Gastrocnemius medialis (tissue), 4 donors: ENCODE data around the gene CEBPA. TPM values are rescaled to one million over a fixed set of nuclear protein-coding genes. Genes with fewer than 3 reads are reported as not detected.

ENCODE experiments used
- ATAC-seq, 2 donors: fragments of 150-250 bp; one replicate each; pipeline ENCODE4 v1.9.1; 2016
- DNase-seq, 2 donors: peaks; one replicate each; pipeline ENCODE4 v3.0.0-alpha.2; 2019
- H3K27ac ChIP-seq, 4 donors: fragments of 200-600 bp; sonication (generic); 1 replicate in 1 of 4; 2 replicates in 3 of 4; pipeline ENCODE4 v1.5.1; 2016 to 2018; ENCODE audit warnings: mild to moderate bottlenecking in 2 of 4, moderate library complexity in 1 of 4
- H3K27me3 ChIP-seq, 3 donors: fragments of 200-600 bp; sonication (generic) in 2 of 3; 1 replicate in 1 of 3; 2 replicates in 2 of 3; pipeline versions ENCODE4 v1.5.1 to v1.6.0; 2016 to 2019; ENCODE audit warnings: mild to moderate bottlenecking in 1 of 3, moderate library complexity in 1 of 3
- H3K36me3 ChIP-seq, 2 donors: fragments of 200-600 bp; sonication (generic) in 1 of 2; one replicate each; pipeline ENCODE4 v1.5.1; 2017 to 2018
- H3K4me1 ChIP-seq, 2 donors: fragments of 200-600 bp; sonication (generic) in 1 of 2; one replicate each; pipeline ENCODE4 v1.5.1; 2016 to 2017; ENCODE audit warnings: mild to moderate bottlenecking in 2 of 2
- H3K4me3 ChIP-seq, 4 donors: fragments of 200-600 bp; sonication (generic) in 3 of 4; 1 replicate in 1 of 4; 2 replicates in 3 of 4; pipeline ENCODE4 v1.5.1; 2016 to 2019; ENCODE audit warnings: mild to moderate bottlenecking in 2 of 4
- H3K9me3 ChIP-seq, 3 donors: fragments of 200-600 bp; sonication (generic) in 2 of 3; 1 replicate in 1 of 3; 2 replicates in 2 of 3; pipeline ENCODE4 v1.5.1; 2016 to 2019
- POLR2A ChIP-seq, 2 donors: fragments of 450-650 bp; IDR thresholded peaks; one replicate each; pipeline ENCODE4 v1.6.1; 2017; ENCODE audit warnings: antibody characterized with exemption in 2 of 2, mild to moderate bottlenecking in 2 of 2, moderate library complexity in 2 of 2
- in situ Hi-C, 4 donors: fragments of 200-750 bp; cut with MboI; loops; one replicate each; pipeline versions ENCODE4 v1.15.0 to v1.8.0; 2017; ENCODE audit warnings: low sequenced_read_pairs in 4 of 4
- intact Hi-C: fragments of 100-400 bp; cut with DNase I; formaldehyde crosslinking; loops from one replicate; pipeline ENCODE4 v1.15.1; 2023; ENCODE audit warnings: low total_unique reads
- total RNA-seq, 4 donors: library from RNA; depleted of rRNA; stranded (reverse); fragments of >200 nt; gene quantifications; one replicate each; pipeline versions ENCODE4 v1.1.0 to v1.2.3, GENCODE V29; 2016
- TF ChIP-seq, protein P1 (sequence below), 5 experiments: fragments of 450-650 bp in 3 of 5; fragments of 200-600 bp in 2 of 5; sonication (generic) in 2 of 5; IDR thresholded peaks in 4 of 5; conservative IDR thresholded peaks in 1 of 5; 1 replicate in 4 of 5; 2 replicates in 1 of 5; pipeline ENCODE4 v1.5.1; 2016 to 2019; ENCODE audit warnings: antibody characterized with exemption in 5 of 5, mild to moderate bottlenecking in 3 of 5, moderate library complexity in 3 of 5

CEBPA gene
- total RNA-seq, 4 donors from 2014 or later, result 11.9 to 29.9 (median 25.5) TPM

DNA sequence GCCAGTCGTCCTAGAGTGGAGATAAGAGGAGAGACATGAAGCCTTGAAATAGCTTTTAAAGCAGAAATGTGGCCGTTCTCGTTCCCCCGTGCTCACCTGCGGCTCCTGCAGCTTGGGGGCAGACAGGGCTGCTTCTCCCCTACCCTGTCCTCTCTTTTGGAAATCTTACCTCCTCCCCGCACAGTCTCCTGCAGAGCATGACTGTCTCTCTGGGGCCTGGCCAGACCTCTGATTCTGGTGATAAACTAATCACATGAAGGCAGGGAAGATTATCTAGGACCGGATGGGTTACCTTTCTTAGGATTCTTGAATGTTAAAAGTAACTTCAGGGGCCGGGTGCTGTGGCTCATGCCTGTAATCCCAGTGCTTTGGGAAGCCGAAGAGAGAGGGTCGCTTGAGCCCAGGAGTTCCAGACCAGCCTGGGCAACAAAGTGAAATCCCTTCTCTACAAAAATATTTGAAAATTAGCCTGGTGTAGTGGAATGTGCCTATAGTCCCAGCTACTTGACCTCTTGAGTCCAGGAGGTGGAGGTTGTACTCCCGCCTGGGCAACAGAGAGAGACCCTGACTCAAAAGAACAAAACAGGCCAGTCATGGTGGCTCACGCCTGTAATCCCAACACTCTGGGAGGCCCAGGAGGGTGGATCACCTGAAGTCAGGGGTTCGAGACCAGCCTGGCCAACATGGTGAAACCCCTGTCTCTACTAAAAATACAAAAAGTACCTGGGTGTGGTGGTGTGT is 8.1 kb downstream of the CEBPA start:
- Histone ChIP-seq H3K27ac (peak overlapping the region; percentile 58 to 78 (median 70)), H3K27me3 (no peaks in the 10 kb centered on the region), H3K4me3 (no peak overlapping the region), H3K4me1 (peaks cover 12 to 20% of the 10 kb centered on the region in 2 donors), H3K36me3 (no peaks in the 10 kb centered on the region), H3K9me3 (no peaks in the 10 kb centered on the region)
- DNase-seq (no peak), ATAC-seq (peak in 1 of 2 donors; percentile 18)
- in situ Hi-C loops (no loop called here), intact Hi-C loops (loop anchor here (5.0 kb wide), 1 partner anchor 47 kb away; no protein-coding TSS in a partner anchor)
- TF ChIP-seq, protein P1, sequence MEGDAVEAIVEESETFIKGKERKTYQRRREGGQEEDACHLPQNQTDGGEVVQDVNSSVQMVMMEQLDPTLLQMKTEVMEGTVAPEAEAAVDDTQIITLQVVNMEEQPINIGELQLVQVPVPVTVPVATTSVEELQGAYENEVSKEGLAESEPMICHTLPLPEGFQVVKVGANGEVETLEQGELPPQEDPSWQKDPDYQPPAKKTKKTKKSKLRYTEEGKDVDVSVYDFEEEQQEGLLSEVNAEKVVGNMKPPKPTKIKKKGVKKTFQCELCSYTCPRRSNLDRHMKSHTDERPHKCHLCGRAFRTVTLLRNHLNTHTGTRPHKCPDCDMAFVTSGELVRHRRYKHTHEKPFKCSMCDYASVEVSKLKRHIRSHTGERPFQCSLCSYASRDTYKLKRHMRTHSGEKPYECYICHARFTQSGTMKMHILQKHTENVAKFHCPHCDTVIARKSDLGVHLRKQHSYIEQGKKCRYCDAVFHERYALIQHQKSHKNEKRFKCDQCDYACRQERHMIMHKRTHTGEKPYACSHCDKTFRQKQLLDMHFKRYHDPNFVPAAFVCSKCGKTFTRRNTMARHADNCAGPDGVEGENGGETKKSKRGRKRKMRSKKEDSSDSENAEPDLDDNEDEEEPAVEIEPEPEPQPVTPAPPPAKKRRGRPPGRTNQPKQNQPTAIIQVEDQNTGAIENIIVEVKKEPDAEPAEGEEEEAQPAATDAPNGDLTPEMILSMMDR (IDR thresholded peaks at IDR 0.05 in 4 of 5, conservative IDR thresholded peaks at IDR 0.05 in 1 of 5), result no peak
- no peak for TF ChIP-seq POLR2A (IDR thresholded peaks at IDR 0.05)

DNA sequence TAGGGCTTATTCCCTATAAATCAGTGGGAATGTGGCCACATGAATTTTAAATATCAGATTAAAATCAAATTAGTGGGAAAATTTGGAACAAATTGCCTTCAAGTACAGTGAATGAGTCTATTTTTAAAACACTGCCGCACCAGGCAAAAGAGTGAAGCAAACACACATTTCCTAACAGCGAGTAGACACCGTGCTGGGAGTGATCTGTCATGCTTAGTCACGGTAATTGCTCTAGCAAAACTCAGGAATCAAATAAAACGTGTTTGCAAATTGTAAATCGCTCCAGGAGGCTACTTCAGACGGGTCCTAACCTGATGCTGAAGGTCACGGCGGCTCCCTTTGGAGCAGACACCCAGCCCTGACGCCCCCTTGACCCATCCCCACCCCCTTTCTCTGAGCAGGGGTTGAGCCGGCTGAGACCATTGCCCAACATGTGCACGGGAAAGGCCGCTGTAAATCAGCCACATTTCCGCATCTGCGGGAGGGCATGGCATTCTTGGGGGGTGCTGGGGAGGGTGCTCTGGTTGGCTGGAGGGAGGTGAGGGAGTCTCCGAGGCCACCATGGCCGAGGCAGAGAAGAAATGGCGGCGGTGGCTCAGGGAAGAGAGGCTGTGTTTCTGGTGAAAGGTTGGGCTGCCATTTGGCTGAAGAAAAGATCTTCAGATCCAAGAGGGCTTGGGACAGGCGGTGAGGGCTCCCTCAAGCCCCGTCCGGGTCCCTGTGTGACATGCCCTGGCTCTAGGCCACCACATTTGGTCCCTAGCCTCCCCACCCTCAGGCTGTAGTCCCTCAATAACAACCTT is 8.9 kb downstream of the CEBPA start:
- in situ Hi-C loops (no loop called here), intact Hi-C loops (loop anchor here (5.0 kb wide), 1 partner anchor 46 kb away; no protein-coding TSS in a partner anchor)
- no peak for TF ChIP-seq POLR2A (IDR thresholded peaks at IDR 0.05)
- TF ChIP-seq, protein P1 (IDR thresholded peaks at IDR 0.05 in 4 of 5, conservative IDR thresholded peaks at IDR 0.05 in 1 of 5), result no peak
- no peaks in the 10 kb centered on the region for H3K9me3 ChIP-seq
- H3K4me3 ChIP-seq, result peak overlapping the region in 3 of 4 donors; percentile 21 to 34 (median 27)
- H3K27me3 ChIP-seq, result no peaks in the 10 kb centered on the region
- H3K36me3 ChIP-seq, result no peaks in the 10 kb centered on the region
- peak overlapping the region; percentile 58 to 78 (median 70) for H3K27ac ChIP-seq
- H3K4me1 ChIP-seq, result peaks cover 12 to 20% of the 10 kb centered on the region in 2 donors
- peak; percentile 29 to 59 for DNase-seq
- ATAC-seq, result peak; percentile 95

DNA sequence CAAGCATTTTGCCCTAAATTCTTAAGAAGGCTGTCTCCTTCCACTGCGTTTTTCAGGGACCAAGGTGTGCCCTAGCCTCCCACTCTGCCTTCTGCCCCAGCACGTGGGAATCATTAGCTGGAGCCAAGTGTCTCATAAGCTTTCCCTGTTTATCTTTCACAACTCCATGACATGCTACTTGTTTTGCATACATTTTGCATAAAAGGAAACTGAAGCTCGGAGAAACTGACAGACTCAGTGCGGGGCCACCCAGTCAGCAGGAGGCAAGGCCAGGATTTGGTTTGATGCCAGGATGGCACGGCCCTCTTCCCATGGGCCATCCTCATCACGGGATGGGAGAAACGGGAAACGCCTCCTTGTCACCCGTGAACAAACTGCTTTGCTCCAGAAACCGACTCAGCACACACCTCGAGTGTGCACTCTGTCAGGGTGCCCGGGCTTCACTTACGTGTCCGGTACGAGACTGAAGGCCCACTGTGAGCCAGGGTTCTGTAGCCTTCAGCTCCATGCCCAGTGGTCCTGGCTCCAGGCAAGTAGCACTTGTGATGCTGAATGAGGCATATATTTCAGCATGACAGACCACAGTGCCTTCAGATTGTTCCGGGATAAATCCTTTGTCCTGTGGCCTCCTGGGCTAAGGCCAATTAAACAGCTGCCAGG is 9.6 kb downstream of the CEBPA start:
- Histone ChIP-seq H3K4me1 (peaks cover 12 to 20% of the 10 kb centered on the region in 2 donors), H3K9me3 (no peaks in the 10 kb centered on the region), H3K27ac (peak overlapping the region; percentile 58 to 78 (median 70)), H3K36me3 (no peaks in the 10 kb centered on the region), H3K4me3 (no peak overlapping the region), H3K27me3 (no peaks in the 10 kb centered on the region)
- in situ Hi-C loops, result no loop called here
- TF ChIP-seq POLR2A (IDR thresholded peaks at IDR 0.05), result peak in 1 of 2 donors; percentile 20
- TF ChIP-seq, protein P1 (IDR thresholded peaks at IDR 0.05 in 4 of 5, conservative IDR thresholded peaks at IDR 0.05 in 1 of 5), result no peak
- ATAC-seq (peak; percentile 41 to 49), DNase-seq (peak; percentile 34 to 67)
- intact Hi-C loops, result loop anchor here (5.0 kb wide), 1 partner anchor 45 kb away; no protein-coding TSS in a partner anchor

DNA sequence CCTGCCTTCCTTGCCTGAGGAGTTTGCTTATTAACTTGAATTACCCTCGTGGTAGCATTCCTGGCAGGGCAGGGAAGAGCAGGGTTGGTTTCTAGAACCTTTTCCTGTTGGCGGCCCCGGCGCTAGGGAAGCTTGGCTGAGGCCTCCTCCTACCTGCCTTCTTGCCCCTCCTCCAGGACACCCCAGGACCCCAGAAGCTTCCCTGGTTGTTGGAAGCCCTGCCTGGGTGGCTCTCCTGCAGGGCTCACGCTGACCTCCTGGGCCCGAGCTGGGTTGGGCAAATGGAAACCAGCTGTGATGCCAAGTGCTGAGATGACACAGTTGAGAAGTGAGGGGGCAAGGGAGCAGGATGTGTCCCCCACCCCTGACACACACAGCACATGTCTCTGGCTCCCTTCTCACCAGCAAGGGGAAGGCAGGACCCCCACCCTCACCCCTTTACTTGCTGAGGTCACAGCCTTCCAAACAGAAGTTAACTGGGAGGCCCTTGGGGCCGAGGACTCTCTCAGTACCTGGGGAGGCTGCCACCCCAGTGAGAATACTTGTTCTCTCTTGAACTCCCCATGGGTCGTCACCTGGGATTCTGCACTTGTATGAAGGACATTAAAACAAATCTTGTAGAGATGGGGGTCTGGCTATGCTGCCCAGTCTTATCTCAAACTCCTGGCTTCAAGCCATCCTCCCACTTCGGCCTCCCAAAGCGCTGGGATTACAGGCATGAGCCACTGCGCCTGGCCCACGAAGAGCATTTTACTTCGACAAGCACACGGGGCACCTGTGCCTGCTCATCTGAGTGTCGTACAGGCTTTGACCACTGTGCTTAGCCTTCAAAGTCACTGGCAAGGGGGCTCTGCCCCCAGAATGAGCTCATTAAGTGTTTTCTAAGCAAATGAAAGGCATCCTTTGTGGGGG is 10.5 kb downstream of the CEBPA start:
- H3K27me3 ChIP-seq, result no peaks in the 10 kb centered on the region
- no peaks in the 10 kb centered on the region for H3K9me3 ChIP-seq
- no peak overlapping the region for H3K4me3 ChIP-seq
- in situ Hi-C loops, result no loop called here
- no peak overlapping the region for H3K27ac ChIP-seq
- H3K36me3 ChIP-seq, result no peaks in the 10 kb centered on the region
- H3K4me1 ChIP-seq, result peaks cover 12 to 20% of the 10 kb centered on the region in 2 donors
- DNase-seq (no peak), ATAC-seq (no peak)
- intact Hi-C loops, result loop anchor here (5.0 kb wide), 1 partner anchor 45 kb away; no protein-coding TSS in a partner anchor
- TF ChIP-seq POLR2A (IDR thresholded peaks at IDR 0.05), result no peak
- TF ChIP-seq, protein P1 (IDR thresholded peaks at IDR 0.05 in 4 of 5, conservative IDR thresholded peaks at IDR 0.05 in 1 of 5), result no peak
